ENCODE results near the gene MPDZ. TPM values are rescaled to one million over a fixed set of nuclear protein-coding genes. Genes with fewer than 3 reads are reported as not detected.

MPDZ gene
- total RNA-seq, 4 donors from 2014 or later: 52.9 to 84.6 (median 78.5) TPM

- H3K27me3 ChIP-seq: no peaks in the 10 kb centered on the region
Measured at GRCh38 chr9:13221741-13222140, 57.8 kb downstream of the MPDZ start.

GRCh38 chr9:13220837-13221236 lies 58.7 kb downstream of the MPDZ start:
- no peaks in the 10 kb centered on the region for H3K9me3 ChIP-seq
- peaks cover 0 to 3% of the 10 kb centered on the region in 2 donors for H3K36me3 ChIP-seq
- DNase-seq: no peak
- intact Hi-C loops (cut with DNase I; ENCODE audit: low total_unique reads): no loop called here
- H3K4me3 ChIP-seq: no peak overlapping the region
- H3K27me3 ChIP-seq: no peaks in the 10 kb centered on the region
- no peaks in the 10 kb centered on the region for H3K4me1 ChIP-seq
- TF ChIP-seq POLR2A (IDR thresholded peaks at IDR 0.05) (no peak), CTCF (IDR thresholded peaks at IDR 0.05) (no peak)
- no peak overlapping the region for H3K27ac ChIP-seq

More at GRCh38 chr9:13221741-13222140, 57.8 kb downstream of the MPDZ start:
- intact Hi-C loops (cut with DNase I; ENCODE audit: low total_unique reads): no loop called here
- Histone ChIP-seq H3K27ac (no peak overlapping the region), H3K9me3 (no peaks in the 10 kb centered on the region), H3K36me3 (peaks cover 0 to 3% of the 10 kb centered on the region in 2 donors), H3K4me1 (no peaks in the 10 kb centered on the region), H3K4me3 (no peak overlapping the region)
- TF ChIP-seq POLR2A (IDR thresholded peaks at IDR 0.05) (no peak), CTCF (IDR thresholded peaks at IDR 0.05) (no peak)
- DNase-seq: no peak

GRCh38 chr9:13215791-13216554 lies 63.5 kb downstream of the MPDZ start:
- no peak overlapping the region for H3K27ac ChIP-seq
- no peak for DNase-seq
- H3K9me3 ChIP-seq: no peaks in the 10 kb centered on the region
- H3K27me3 ChIP-seq: no peaks in the 10 kb centered on the region
- H3K4me1 ChIP-seq: no peaks in the 10 kb centered on the region
- H3K36me3 ChIP-seq: peaks cover 0 to 2% of the 10 kb centered on the region in 2 donors
- intact Hi-C loops (cut with DNase I; ENCODE audit: low total_unique reads): no loop called here
- TF ChIP-seq POLR2A (IDR thresholded peaks at IDR 0.05): no peak
- TF ChIP-seq CTCF (IDR thresholded peaks at IDR 0.05): no peak
- H3K4me3 ChIP-seq: no peak overlapping the region

GRCh38 chr9:13213998-13214397 lies 65.5 kb downstream of the MPDZ start:
- Histone ChIP-seq H3K4me1 (no peaks in the 10 kb centered on the region), H3K36me3 (no peaks in the 10 kb centered on the region), H3K27ac (no peak overlapping the region), H3K9me3 (no peaks in the 10 kb centered on the region), H3K27me3 (no peaks in the 10 kb centered on the region), H3K4me3 (no peak overlapping the region)
- DNase-seq: no peak
- TF ChIP-seq CTCF (IDR thresholded peaks at IDR 0.05): no peak
- TF ChIP-seq POLR2A (IDR thresholded peaks at IDR 0.05): no peak
- intact Hi-C loops (cut with DNase I; ENCODE audit: low total_unique reads): no loop called here

- H3K4me3 ChIP-seq: no peak overlapping the region
- no peaks in the 10 kb centered on the region for H3K4me1 ChIP-seq
- H3K9me3 ChIP-seq: no peaks in the 10 kb centered on the region
- TF ChIP-seq CTCF (IDR thresholded peaks at IDR 0.05): peak; percentile 18 to 44 (median 38)
- no peak for TF ChIP-seq POLR2A (IDR thresholded peaks at IDR 0.05)
- DNase-seq: no peak
- no peaks in the 10 kb centered on the region for H3K27me3 ChIP-seq
- H3K27ac ChIP-seq: no peak overlapping the region
- intact Hi-C loops (cut with DNase I; ENCODE audit: low total_unique reads): no loop called here
- H3K36me3 ChIP-seq: no peaks in the 10 kb centered on the region
Measured at GRCh38 chr9:13213337-13213736, 66.2 kb downstream of the MPDZ start.
